Psoas muscle (tissue), 8 donors: ENCODE results near the gene ST3GAL6. TPM values are rescaled to one million over a fixed set of nuclear protein-coding genes. Genes with fewer than 3 reads are reported as not detected.

Source experiments
- ATAC-seq, 4 donors: fragments of 200-7000 bp; cut with Tn5 transposase; one replicate each; pipeline ENCODE4 v1.9.1; 2020; ENCODE audit warnings: moderate library complexity in 3 of 4, mild to moderate bottlenecking in 2 of 4
- DNase-seq, 2 donors: peaks; one replicate each; pipeline ENCODE4 v3.0.0-alpha.2; 2020
- H3K27ac ChIP-seq: fragments of 200-600 bp; one replicate; pipeline ENCODE4 v1.8.0; 2022
- H3K27me3 ChIP-seq, 3 donors: fragments of 200-600 bp in 1 of 3; one replicate each; pipeline versions ENCODE4 v1.6.1 to v1.8.0; 2013 to 2022; ENCODE audit warnings: low read length in 2 of 3, mild to moderate bottlenecking in 2 of 3, moderate library complexity in 1 of 3; ENCODE audit not compliant: insufficient read depth in 3 of 3
- H3K36me3 ChIP-seq, 2 donors: fragments of 200-600 bp in 1 of 2; one replicate each; pipeline versions ENCODE4 v1.6.1 to v1.8.0; 2013 to 2022; ENCODE audit warnings: low read depth in 1 of 2, mild to moderate bottlenecking in 1 of 2, moderate library complexity in 1 of 2; ENCODE audit not compliant: insufficient read depth in 1 of 2
- H3K4me1 ChIP-seq: fragments of 200-600 bp; one replicate; pipeline ENCODE4 v1.8.0; 2022
- H3K4me3 ChIP-seq: fragments of 200-600 bp; one replicate; pipeline ENCODE4 v1.8.0; 2022; ENCODE audit warnings: mild to moderate bottlenecking
- H3K9me3 ChIP-seq: fragments of 200-600 bp; one replicate; pipeline ENCODE4 v1.8.0; 2022
- WGBS, 3 donors: extraction: QIAGEN DNeasy Blood & Tissue Kit; methylation state at CpG; one replicate each; pipeline versions ENCODE4 v1.1.6 to v1.1.7; 2013; 5-methylcytosine and 5-hydroxymethylcytosine counted together
- intact Hi-C, 2 donors: fragments of 100-400 bp; cut with DNase I; formaldehyde crosslinking; loops; one replicate each; pipeline versions ENCODE4 v1.11.0 to v1.14.2; 2022
- polyA plus RNA-seq, 3 donors: library from polyadenylated mRNA; stranded (reverse); fragments of 200-250 nt; gene quantifications; one replicate each; pipeline ENCODE4 v1.2.3, GENCODE V29; 2013
- total RNA-seq, 4 donors: library from RNA; stranded (reverse); fragmentation: NEBNext Ultra II Directional in 2 of 4; extraction: Animal tissue kit (Norgen Biotek cat#: 25700) in 2 of 4; gene quantifications; one replicate each; pipeline versions ENCODE4 v1.2.1 to v1.2.4, GENCODE V29; 2021 to 2023
- TF ChIP-seq, protein P1 (sequence below): fragments of 200-600 bp; IDR thresholded peaks from one replicate; pipeline ENCODE4 v1.8.0; 2022; ENCODE audit warnings: antibody characterized with exemption
- donor health status: healthy with polysubstance abuse.
- donor health status: DM: no; HTN: no; CAD: no; lungs with moderate emphysema.
- donor health status: Bipolar disorder and iron deficiency.
- donor health status: healthy.
- donor health status: DM: yes; HTN: yes; CAD: no.
- donor health status: DM: no; HTN: no; CAD: no.
- donor health status: DM: no; HTN: no; CAD: no.
- donor health status: DM: yes; HTN: yes; CAD: no.

Gene ST3GAL6
- total and polyA plus RNA-seq, 7 donors: 7.6 to 22.9 (median 9.4) TPM

DNA sequence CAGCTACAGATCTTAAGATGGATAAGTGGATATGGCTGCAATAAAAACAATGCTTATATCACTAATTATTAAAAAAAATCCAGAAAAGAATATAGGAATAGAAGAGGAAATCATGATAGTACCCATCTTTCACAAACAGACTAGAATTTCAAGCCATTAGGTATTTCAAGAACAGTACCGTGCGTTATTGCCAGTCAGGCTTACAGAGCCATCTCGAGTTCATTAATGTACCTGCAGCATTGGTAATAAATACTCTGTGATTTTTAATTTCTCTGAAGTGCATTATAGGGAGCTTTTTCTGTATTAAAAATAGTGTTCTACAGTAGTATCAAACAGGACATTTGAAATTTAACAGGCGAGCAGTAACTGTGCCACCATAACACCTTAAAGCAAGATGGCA, 35.7 kb downstream of the ST3GAL6 start:
- peak in 3 of 4 donors; percentile 49 to 77 (median 57) for ATAC-seq
- intact Hi-C loops: loop anchor here (5.0 kb wide), 2 partner anchors 67 to 197 kb away; no protein-coding TSS in a partner anchor

DNA sequence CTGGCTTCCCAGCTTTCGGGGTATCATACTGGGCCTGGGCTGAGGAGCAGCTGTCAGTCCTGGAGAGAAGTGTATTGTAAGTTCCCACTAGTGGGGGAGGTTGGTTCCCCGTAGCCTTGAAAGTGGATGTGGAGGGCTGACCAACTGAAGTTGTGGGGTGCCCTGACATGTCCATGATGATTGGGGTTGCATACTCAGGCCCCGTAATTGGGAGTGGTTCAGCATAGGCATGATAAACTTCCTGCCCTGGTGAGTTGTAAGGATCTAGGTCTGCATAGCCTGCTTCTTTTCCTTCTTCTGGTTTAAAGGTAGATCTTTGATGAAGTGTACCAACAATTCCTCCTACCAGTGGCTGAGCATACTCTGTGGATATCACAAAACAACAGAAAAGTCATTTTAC, 36.3 kb downstream of the ST3GAL6 start:
- H3K27ac ChIP-seq: no peak overlapping the region
- peaks cover 4 to 28% of the 10 kb centered on the region in 2 donors for H3K36me3 ChIP-seq
- WGBS, 3 donors: 86 to 94% (median 91%) methylated on average over 3 of the region's 3 CpGs
- no peak overlapping the region for H3K4me3 ChIP-seq
- TF ChIP-seq, protein P1, sequence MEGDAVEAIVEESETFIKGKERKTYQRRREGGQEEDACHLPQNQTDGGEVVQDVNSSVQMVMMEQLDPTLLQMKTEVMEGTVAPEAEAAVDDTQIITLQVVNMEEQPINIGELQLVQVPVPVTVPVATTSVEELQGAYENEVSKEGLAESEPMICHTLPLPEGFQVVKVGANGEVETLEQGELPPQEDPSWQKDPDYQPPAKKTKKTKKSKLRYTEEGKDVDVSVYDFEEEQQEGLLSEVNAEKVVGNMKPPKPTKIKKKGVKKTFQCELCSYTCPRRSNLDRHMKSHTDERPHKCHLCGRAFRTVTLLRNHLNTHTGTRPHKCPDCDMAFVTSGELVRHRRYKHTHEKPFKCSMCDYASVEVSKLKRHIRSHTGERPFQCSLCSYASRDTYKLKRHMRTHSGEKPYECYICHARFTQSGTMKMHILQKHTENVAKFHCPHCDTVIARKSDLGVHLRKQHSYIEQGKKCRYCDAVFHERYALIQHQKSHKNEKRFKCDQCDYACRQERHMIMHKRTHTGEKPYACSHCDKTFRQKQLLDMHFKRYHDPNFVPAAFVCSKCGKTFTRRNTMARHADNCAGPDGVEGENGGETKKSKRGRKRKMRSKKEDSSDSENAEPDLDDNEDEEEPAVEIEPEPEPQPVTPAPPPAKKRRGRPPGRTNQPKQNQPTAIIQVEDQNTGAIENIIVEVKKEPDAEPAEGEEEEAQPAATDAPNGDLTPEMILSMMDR: no peak
- intact Hi-C loops: loop anchor here (5.0 kb wide), 2 partner anchors 67 to 197 kb away; no protein-coding TSS in a partner anchor
- DNase-seq (no peak), ATAC-seq (peak in 1 of 4 donors; percentile 13)
- no peaks in the 10 kb centered on the region for H3K9me3 ChIP-seq
- H3K4me1 ChIP-seq: no peaks in the 10 kb centered on the region
- H3K27me3 ChIP-seq: no peaks in the 10 kb centered on the region

More for the DNA sequence above, 35.7 kb downstream of the ST3GAL6 start:
- Histone ChIP-seq H3K27me3 (no peaks in the 10 kb centered on the region), H3K9me3 (no peaks in the 10 kb centered on the region), H3K4me3 (no peak overlapping the region), H3K36me3 (peaks cover 4 to 32% of the 10 kb centered on the region in 2 donors), H3K4me1 (no peaks in the 10 kb centered on the region), H3K27ac (no peak overlapping the region)
- 62 to 89% (median 74%) methylated on average over 4 of the region's 4 CpGs for WGBS, 3 donors
- TF ChIP-seq, protein P1: peak; percentile 41
- DNase-seq: no peak

DNA sequence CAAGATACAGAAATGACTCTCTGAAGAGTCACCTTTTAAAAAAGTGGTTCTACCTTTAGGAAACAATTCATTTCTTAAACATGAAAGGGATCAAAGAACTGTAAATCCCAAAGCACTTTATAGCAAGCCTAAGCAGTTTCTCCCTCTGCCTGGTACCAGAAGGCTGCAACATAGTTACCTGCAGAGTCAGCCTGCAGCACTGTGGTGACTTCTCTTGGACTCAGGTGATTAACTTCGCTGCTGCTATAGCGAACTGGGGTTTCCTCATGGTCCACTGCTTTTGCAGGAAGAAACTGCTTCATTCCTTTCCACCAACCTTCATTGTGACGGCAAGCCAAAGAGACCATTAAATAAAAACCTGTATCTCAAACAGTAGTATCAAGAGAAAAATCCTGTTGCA, 37.3 kb downstream of the ST3GAL6 start:
- intact Hi-C loops: no loop called here
- TF ChIP-seq, protein P1: no peak

DNA sequence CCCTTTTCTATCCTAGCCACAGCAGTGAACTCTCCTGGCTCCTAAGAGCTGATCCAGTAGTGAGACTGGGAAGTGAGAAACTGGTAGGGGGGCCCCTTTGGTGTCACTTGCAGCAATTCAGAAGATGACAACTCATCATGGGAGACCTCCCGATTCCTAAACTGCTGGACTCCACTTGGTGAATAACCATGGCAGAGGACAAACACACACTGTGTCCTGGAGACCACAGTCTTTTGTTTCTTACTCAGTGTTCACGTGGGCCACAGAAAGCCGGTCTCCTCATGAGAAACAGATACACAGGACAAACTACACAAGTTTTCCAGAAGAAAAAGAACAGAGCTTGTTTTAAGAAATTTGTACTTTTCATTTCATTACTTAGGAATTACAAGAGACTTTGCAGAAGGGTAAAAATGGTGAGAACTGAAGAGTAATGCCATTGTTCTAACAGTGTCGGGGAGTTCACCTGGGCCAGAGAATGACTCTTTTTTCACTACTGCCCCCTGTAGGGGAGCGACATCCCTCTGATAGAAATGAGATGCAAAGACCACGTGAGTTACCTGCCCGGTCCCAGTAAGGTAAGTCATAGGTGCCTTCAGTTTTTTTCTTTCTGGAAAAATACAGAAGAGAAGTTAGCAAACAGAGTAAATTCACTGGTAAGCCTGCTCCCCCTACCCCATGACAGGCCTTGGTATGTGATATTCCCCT, 38.1 kb downstream of the ST3GAL6 start:
- Histone ChIP-seq H3K36me3 (peaks cover 4 to 37% of the 10 kb centered on the region in 2 donors), H3K27ac (no peak overlapping the region), H3K9me3 (no peaks in the 10 kb centered on the region), H3K27me3 (no peaks in the 10 kb centered on the region), H3K4me3 (no peak overlapping the region), H3K4me1 (no peaks in the 10 kb centered on the region)
- 91 to 93% (median 93%) methylated on average over 7 of the region's 7 CpGs for WGBS, 3 donors
- DNase-seq (no peak), ATAC-seq (no peak)
- intact Hi-C loops: no loop called here
- TF ChIP-seq, protein P1: no peak

More for the DNA sequence above, 37.3 kb downstream of the ST3GAL6 start:
- Histone ChIP-seq H3K27me3 (no peaks in the 10 kb centered on the region), H3K27ac (no peak overlapping the region), H3K4me1 (no peaks in the 10 kb centered on the region), H3K36me3 (peaks cover 4 to 33% of the 10 kb centered on the region in 2 donors), H3K9me3 (no peaks in the 10 kb centered on the region), H3K4me3 (no peak overlapping the region)
- WGBS, 3 donors: 74 to 97% (median 80%) methylated on average over 3 of the region's 3 CpGs
- ATAC-seq (no peak), DNase-seq (no peak)
